Measurements from ENCODE around the gene TYMP.

- TF ChIP-seq CTCF (IDR thresholded peaks at IDR 0.05) (no peak), POLR2A (IDR thresholded peaks at IDR 0.05) (no peak)
These were observed 12.1 kb downstream of the TYMP start for GRCh38 chr22:50517495-50518260.
